ENCODE data around the gene DNAJC5. TPM values are rescaled to one million over a fixed set of nuclear protein-coding genes. Genes with fewer than 3 reads are reported as not detected.

The DNAJC5 gene
- total RNA-seq, 2 donors from 2014 or later, result 55.3 to 79.4 TPM

- intact Hi-C loops (cut with DNase I, micrococcal nuclease), result no loop called here
- ATAC-seq (no peak), DNase-seq (no peak)
Measured at GRCh38 chr20:63982937-63983336, 88.0 kb downstream of the DNAJC5 start.

Small RNA genes lying within 50 kb of the gene (microRNA-seq; reads per million reads assigned to microRNA genes)
- gene MIR1914 (0 to 4.1 reads per million in 2 donors), gene MIR647 (0 reads per million in 2 donors), gene MIR941-1 (0 reads per million in 2 donors), gene MIR941-2 (0 reads per million in 2 donors), gene MIR941-3 (0 reads per million in 2 donors), gene MIR941-4 (0 reads per million in 2 donors), gene MIR941-5 (0 reads per million in 2 donors)

Other genes starting within 250 kb of the DNAJC5 start
- gene STMN3, start 241.7 kb upstream of the DNAJC5 start, total RNA-seq, result 1 to 10 TPM; 2.9 to 5.5 TPM
- 10 to 100 TPM; 16.9 to 34.6 TPM for gene RTEL1, start 236.8 kb upstream of the DNAJC5 start, total RNA-seq
- gene TNFRSF6B, start 198.5 kb upstream of the DNAJC5 start, total RNA-seq, result 1 to 10 TPM in 1 of 2 donors, not detected in 1; 8.9 TPM
- 10 to 100 TPM; 52.2 to 69.5 TPM for gene ARFRP1, start 187.2 kb upstream of the DNAJC5 start, total RNA-seq
- gene ZGPAT, start 187.1 kb upstream of the DNAJC5 start, total RNA-seq, result 10 to 100 TPM; 31.4 to 32.4 TPM
- 10 to 100 TPM; 11.1 to 13.4 TPM for gene LIME1, start 158.5 kb upstream of the DNAJC5 start, total RNA-seq
- 10 to 100 TPM; 41.2 to 48.0 TPM for gene SLC2A4RG, start 155.3 kb upstream of the DNAJC5 start, total RNA-seq
- 1 to 10 TPM; 3.0 to 5.6 TPM for gene ZBTB46, start 63.9 kb upstream of the DNAJC5 start, total RNA-seq
- gene ABHD16B, start 33.6 kb upstream of the DNAJC5 start, total RNA-seq, result not detected
- 10 to 100 TPM; 49.5 to 58.5 TPM for gene TPD52L2, start 29.9 kb upstream of the DNAJC5 start, total RNA-seq
- gene UCKL1, start 61.3 kb downstream of the DNAJC5 start, total RNA-seq, result 10 to 100 TPM; 41.7 to 44.8 TPM
- gene ZNF512B, start 74.8 kb downstream of the DNAJC5 start, total RNA-seq, result 1 to 10 TPM; 1.3 to 2.9 TPM
- 1 to 10 TPM; 5.8 to 9.5 TPM for gene SAMD10, start 84.5 kb downstream of the DNAJC5 start, total RNA-seq
- 10 to 100 TPM; 51.7 to 51.8 TPM for gene PRPF6, start 86.0 kb downstream of the DNAJC5 start, total RNA-seq
- gene C20orf204, start 141.1 kb downstream of the DNAJC5 start, total RNA-seq, result 1 to 10 TPM in 1 of 2 donors, under 1 TPM in 1; 0.67 to 1.7 TPM
- gene SOX18, start 154.5 kb downstream of the DNAJC5 start, total RNA-seq, result 1 to 10 TPM; 8.9 to 9.1 TPM
- 1 to 10 TPM; 7.9 to 9.9 TPM for gene TCEA2, start 168.1 kb downstream of the DNAJC5 start, total RNA-seq
- 1 to 10 TPM; 3.4 to 5.9 TPM for gene RGS19, start 184.4 kb downstream of the DNAJC5 start, total RNA-seq
- under 1 TPM; 0.15 to 0.17 TPM for gene OPRL1, start 185.0 kb downstream of the DNAJC5 start, total RNA-seq
- not detected for gene LKAAEAR1, start 189.3 kb downstream of the DNAJC5 start, total RNA-seq
- not detected for gene NPBWR2, start 212.4 kb downstream of the DNAJC5 start, total RNA-seq